ENCODE data around the gene LRIF1.

GRCh38 chr1:111006556-111006955 lies 42.8 kb upstream of the LRIF1 start:
- TF ChIP-seq CTCF (IDR thresholded peaks at IDR 0.05 in 2 of 3, conservative IDR thresholded peaks at IDR 0.05 in 1 of 3; ENCODE audit: control insufficient read depth in 2 of 3, extremely low read depth in 1 of 3, insufficient read depth in 1 of 3, low read depth in 3 of 3, low read length in 3 of 3) (no peak), SPI1 (IDR thresholded peaks at IDR 0.05; ENCODE audit: borderline replicate concordance, insufficient read depth, low read depth, low read length) (no peak), POLR2A (IDR thresholded peaks at IDR 0.05; ENCODE audit: low read depth, low read length) (no peak), RBBP5 (conservative IDR thresholded peaks at IDR 0.05) (no peak), CEBPB (IDR thresholded peaks at IDR 0.05; ENCODE audit: borderline replicate concordance in 1 of 2, low read depth in 2 of 2, low read length in 2 of 2) (no peak), POLR2AphosphoS5 (IDR thresholded peaks at IDR 0.05; ENCODE audit: low read length) (no peak), ZNF274 (IDR thresholded peaks at IDR 0.05; ENCODE audit: insufficient read depth, insufficient read length) (no peak), RCOR1 (conservative IDR thresholded peaks at IDR 0.05; ENCODE audit: low read depth, low read length) (no peak), EZH2 (IDR thresholded peaks at IDR 0.05; ENCODE audit: borderline replicate concordance, control insufficient read depth, low read depth, low read length) (no peak), SIN3A (IDR thresholded peaks at IDR 0.05; ENCODE audit: low read depth, low read length) (no peak), STAT3 (IDR thresholded peaks at IDR 0.05; ENCODE audit: low read depth, low read length) (no peak), JUND (IDR thresholded peaks at IDR 0.05; ENCODE audit: low read depth, low read length) (no peak)

Data from GM12878 (cell line).